GM18507 (cell line): ENCODE measurements around the gene DONSON.
"Not testable (repeated sequence)": the region's sequence is repeated elsewhere in the genome, so short reads cannot be mapped to it uniquely, and the experiment has no call there.

Experiments used
- DNase-seq: peaks from one replicate; pipeline ENCODE4 v3.0.0; 2011; ENCODE audit warnings: low read depth; ENCODE audit not compliant: insufficient read length; ENCODE audit errors: extremely low spot score
- FAIRE-seq: peaks from 2 replicates; lab custom pipeline; 2011; peaks lifted over from hg19 to GRCh38; lab: Jason Lieb, UNC

The DONSON gene

GRCh38 chr21:33588485-33589335, at the start of gene DONSON:
DONSON (minus strand) TSS chr21:33588684; CDS start chr21:33588641, 43 bp downstream.
- peak; percentile 84 for FAIRE-seq
- peak; percentile 97 for DNase-seq

GRCh38 chr21:33634254-33634653, 45.8 kb upstream of the DONSON start:
- FAIRE-seq (no peak), DNase-seq (no peak)

- not testable (repeated sequence) for DNase-seq, FAIRE-seq
Observed at GRCh38 chr21:33626151-33626550, 37.7 kb upstream of the DONSON start.

- no peak for DNase-seq
Observed at GRCh38 chr21:33622253-33622652, 33.8 kb upstream of the DONSON start.

GRCh38 chr21:33619726-33620125, 31.2 kb upstream of the DONSON start:
- DNase-seq (no peak), FAIRE-seq (no peak)

More at GRCh38 chr21:33622253-33622652, 33.8 kb upstream of the DONSON start:
- FAIRE-seq, result no peak

- DNase-seq, result no peak
- FAIRE-seq, result no peak
Observed at GRCh38 chr21:33618407-33618806, 29.9 kb upstream of the DONSON start.

GRCh38 chr21:33617565-33617964, 29.1 kb upstream of the DONSON start:
- DNase-seq, FAIRE-seq: not testable (repeated sequence)

- FAIRE-seq (no peak), DNase-seq (no peak)
Observed at GRCh38 chr21:33611006-33611744, 22.7 kb upstream of the DONSON start.

- no peak for DNase-seq
- FAIRE-seq, result no peak
Observed at GRCh38 chr21:33608559-33608958, 20.1 kb upstream of the DONSON start.

GRCh38 chr21:33598051-33598450, 9.6 kb upstream of the DONSON start:
- FAIRE-seq, result no peak
- no peak for DNase-seq

- peak; percentile 11 for DNase-seq
- no peak for FAIRE-seq
Observed at GRCh38 chr21:33587792-33588484, 546 bp downstream of the DONSON start.

GRCh38 chr21:33586927-33587326, 1.6 kb downstream of the DONSON start:
- FAIRE-seq (no peak), DNase-seq (no peak)

- FAIRE-seq, result no peak
- no peak for DNase-seq
Observed at GRCh38 chr21:33584455-33584854, 4.0 kb downstream of the DONSON start.

- DNase-seq, result no peak
- no peak for FAIRE-seq
Observed at GRCh38 chr21:33578959-33579542, 9.4 kb downstream of the DONSON start.

- FAIRE-seq (no peak), DNase-seq (no peak)
Observed at GRCh38 chr21:33578214-33578613, 10.3 kb downstream of the DONSON start.

- DNase-seq, FAIRE-seq: not testable (repeated sequence)
Observed at GRCh38 chr21:33576741-33577141, 11.7 kb downstream of the DONSON start.

GRCh38 chr21:33572350-33572749, 16.1 kb downstream of the DONSON start:
- no peak for DNase-seq
- no peak for FAIRE-seq

- DNase-seq (no peak), FAIRE-seq (no peak)
Observed at GRCh38 chr21:33569991-33570390, 18.5 kb downstream of the DONSON start.

- no peak for DNase-seq
- no peak for FAIRE-seq
Observed at GRCh38 chr21:33568448-33568847, 20.0 kb downstream of the DONSON start.

GRCh38 chr21:33567914-33568313, 20.6 kb downstream of the DONSON start:
- FAIRE-seq (no peak), DNase-seq (no peak)
